Raji (cell line): ENCODE results near the gene COX19.
A peak's percentile ranks its signal among the peaks of the same experiment; 100 is the strongest.

Experiments
- POLR2A ChIP-seq: IDR thresholded peaks from 2 replicates; pipeline ENCODE4 v1.6.1; 2011; ENCODE audit warnings: low read depth, low read length, control low read depth; ENCODE audit not compliant: insufficient read depth

COX19 gene

GRCh38 chr7:985915-986741 is 10.8 kb upstream of the COX19 start:
- no peak for TF ChIP-seq POLR2A

GRCh38 chr7:985127-985416 is 9.7 kb upstream of the COX19 start:
- TF ChIP-seq POLR2A: no peak

GRCh38 chr7:984361-985126 is 9.2 kb upstream of the COX19 start:
- no peak for TF ChIP-seq POLR2A

GRCh38 chr7:983616-984071 is 8.3 kb upstream of the COX19 start:
- TF ChIP-seq POLR2A: no peak

GRCh38 chr7:983004-983615 is 7.8 kb upstream of the COX19 start, which contains the start of gene CYP2W1:
TSS of gene CYP2W1 (plus strand) at chr7:983181. CDS start at chr7:983212, 31 bp downstream.
- no peak for TF ChIP-seq POLR2A

- no peak for TF ChIP-seq POLR2A
These were observed 7.2 kb upstream of the COX19 start for GRCh38 chr7:982511-983003.

GRCh38 chr7:981793-982510 is 6.6 kb upstream of the COX19 start:
- no peak for TF ChIP-seq POLR2A

- 0 out of 2 replicates have a peak, but pooled peaks have one; percentile 27 for TF ChIP-seq POLR2A
These were observed 4.7 kb upstream of the COX19 start for GRCh38 chr7:979886-980571.

GRCh38 chr7:979151-979550 is 3.8 kb upstream of the COX19 start:
- no peak for TF ChIP-seq POLR2A

- no peak for TF ChIP-seq POLR2A
These were observed 3.2 kb upstream of the COX19 start for GRCh38 chr7:978416-979091.

GRCh38 chr7:978049-978346 is 2.6 kb upstream of the COX19 start:
- no peak for TF ChIP-seq POLR2A

- no peak for TF ChIP-seq POLR2A
These were observed 2.1 kb upstream of the COX19 start for GRCh38 chr7:977326-978048.

- no peak for TF ChIP-seq POLR2A
These were observed 1.6 kb upstream of the COX19 start for GRCh38 chr7:976901-977325.
